Colonic mucosa (tissue), 4 donors: ENCODE results near the gene UGGT2. TPM values are rescaled to one million over a fixed set of nuclear protein-coding genes. Genes with fewer than 3 reads are reported as not detected.
"Not testable (repeated sequence)": the region's sequence is repeated elsewhere in the genome, so short reads cannot be mapped to it uniquely, and the experiment has no call there.

Source experiments
- DNase-seq: peaks from one replicate; pipeline ENCODE4 v3.0.0-alpha.2; 2020
- H3K27ac ChIP-seq: fragments of 200-600 bp; one replicate; pipeline ENCODE4 v1.8.0; 2021
- H3K27me3 ChIP-seq: fragments of 200-600 bp; one replicate; pipeline ENCODE4 v1.8.0; 2021
- H3K36me3 ChIP-seq: fragments of 200-600 bp; one replicate; pipeline ENCODE4 v1.8.0; 2021
- H3K4me1 ChIP-seq: fragments of 200-600 bp; one replicate; pipeline ENCODE4 v1.8.0; 2021; ENCODE audit warnings: mild to moderate bottlenecking
- H3K4me3 ChIP-seq: fragments of 200-600 bp; one replicate; pipeline ENCODE4 v1.8.0; 2021
- H3K9ac ChIP-seq, 2 donors: one replicate each; pipeline ENCODE4 v1.7.0; 2013; ENCODE audit warnings: control low read depth in 2 of 2, low read depth in 2 of 2, low read length in 2 of 2
- H3K9me3 ChIP-seq: fragments of 200-600 bp; one replicate; pipeline ENCODE4 v1.8.0; 2021
- intact Hi-C: fragments of 100-400 bp; cut with DNase I; formaldehyde crosslinking; loops from one replicate; pipeline ENCODE4 v1.14.1; 2022
- total RNA-seq, 2 donors: library from RNA; stranded (reverse); fragmentation: NEBNext Ultra II Directional in 1 of 2; extraction: Animal tissue kit (Norgen Biotek cat#: 25700) in 1 of 2; gene quantifications; one replicate each; pipeline ENCODE4 v1.2.1, GENCODE V29; 2021
- TF ChIP-seq, protein P1 (sequence below): fragments of 200-600 bp; IDR thresholded peaks from one replicate; pipeline ENCODE4 v1.8.0; 2022; ENCODE audit warnings: antibody characterized with exemption, mild to moderate bottlenecking
- donor health status: healthy.
- donor health status: DM: no; HTN: no; CAD: no.
- donor health status: DM: no; HTN: no; CAD: no.

The UGGT2 gene
- total RNA-seq, 2 donors from 2014 or later, result 16.3 to 18.0 TPM

DNA sequence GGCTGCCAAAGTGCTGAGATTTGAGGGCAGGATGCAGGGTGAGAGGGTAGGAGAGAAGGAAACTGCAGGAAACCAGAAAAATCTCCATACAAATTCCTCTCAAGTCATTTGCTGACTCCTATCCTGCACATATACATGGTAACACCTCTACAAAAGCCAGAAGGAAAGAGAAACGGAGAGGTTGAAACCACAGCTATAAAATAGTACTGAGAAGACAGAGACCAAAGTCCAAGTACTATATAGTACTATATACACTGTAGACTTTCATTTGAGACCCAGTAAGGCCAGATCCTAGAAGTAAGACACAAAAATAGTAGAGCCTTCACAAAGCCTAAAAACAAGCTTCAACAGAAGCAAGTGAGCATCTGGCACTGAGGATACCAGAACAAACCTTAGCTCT lies 103.1 kb downstream of the UGGT2 start:
- Histone ChIP-seq H3K4me1 (no peaks in the 10 kb centered on the region), H3K9ac (no peak overlapping the region), H3K27ac (no peak overlapping the region), H3K27me3 (no peaks in the 10 kb centered on the region), H3K4me3 (no peak overlapping the region), H3K9me3 (no peaks in the 10 kb centered on the region), H3K36me3 (no peaks in the 10 kb centered on the region)
- TF ChIP-seq, protein P1, sequence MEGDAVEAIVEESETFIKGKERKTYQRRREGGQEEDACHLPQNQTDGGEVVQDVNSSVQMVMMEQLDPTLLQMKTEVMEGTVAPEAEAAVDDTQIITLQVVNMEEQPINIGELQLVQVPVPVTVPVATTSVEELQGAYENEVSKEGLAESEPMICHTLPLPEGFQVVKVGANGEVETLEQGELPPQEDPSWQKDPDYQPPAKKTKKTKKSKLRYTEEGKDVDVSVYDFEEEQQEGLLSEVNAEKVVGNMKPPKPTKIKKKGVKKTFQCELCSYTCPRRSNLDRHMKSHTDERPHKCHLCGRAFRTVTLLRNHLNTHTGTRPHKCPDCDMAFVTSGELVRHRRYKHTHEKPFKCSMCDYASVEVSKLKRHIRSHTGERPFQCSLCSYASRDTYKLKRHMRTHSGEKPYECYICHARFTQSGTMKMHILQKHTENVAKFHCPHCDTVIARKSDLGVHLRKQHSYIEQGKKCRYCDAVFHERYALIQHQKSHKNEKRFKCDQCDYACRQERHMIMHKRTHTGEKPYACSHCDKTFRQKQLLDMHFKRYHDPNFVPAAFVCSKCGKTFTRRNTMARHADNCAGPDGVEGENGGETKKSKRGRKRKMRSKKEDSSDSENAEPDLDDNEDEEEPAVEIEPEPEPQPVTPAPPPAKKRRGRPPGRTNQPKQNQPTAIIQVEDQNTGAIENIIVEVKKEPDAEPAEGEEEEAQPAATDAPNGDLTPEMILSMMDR, result no peak
- no peak for DNase-seq
- intact Hi-C loops, result no loop called here

DNA sequence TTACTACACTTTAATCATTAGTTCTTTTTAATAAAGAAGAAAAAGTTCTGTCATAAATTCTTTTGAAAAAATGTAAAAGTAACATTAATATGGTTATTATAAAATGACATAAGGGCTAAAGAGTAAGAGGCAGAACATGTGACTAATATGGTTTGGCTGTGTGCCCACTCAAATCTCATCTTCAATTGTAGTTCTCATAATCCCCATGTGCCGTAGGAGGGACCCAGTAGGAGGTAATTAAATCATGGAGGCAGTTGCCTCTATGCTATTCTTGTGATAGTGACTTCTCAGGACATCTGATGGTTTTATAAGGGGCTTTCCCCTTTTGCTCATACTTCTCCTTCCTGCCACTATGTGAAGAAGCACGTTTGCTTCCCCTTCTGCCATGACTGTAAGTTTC lies 104.5 kb downstream of the UGGT2 start:
- Histone ChIP-seq H3K4me3 (no peak overlapping the region), H3K9me3 (no peaks in the 10 kb centered on the region), H3K36me3 (no peaks in the 10 kb centered on the region), H3K27ac (no peak overlapping the region), H3K9ac (no peak overlapping the region), H3K27me3 (no peaks in the 10 kb centered on the region), H3K4me1 (no peaks in the 10 kb centered on the region)
- no peak for DNase-seq
- TF ChIP-seq, protein P1, result no peak
- intact Hi-C loops, result no loop called here

DNA sequence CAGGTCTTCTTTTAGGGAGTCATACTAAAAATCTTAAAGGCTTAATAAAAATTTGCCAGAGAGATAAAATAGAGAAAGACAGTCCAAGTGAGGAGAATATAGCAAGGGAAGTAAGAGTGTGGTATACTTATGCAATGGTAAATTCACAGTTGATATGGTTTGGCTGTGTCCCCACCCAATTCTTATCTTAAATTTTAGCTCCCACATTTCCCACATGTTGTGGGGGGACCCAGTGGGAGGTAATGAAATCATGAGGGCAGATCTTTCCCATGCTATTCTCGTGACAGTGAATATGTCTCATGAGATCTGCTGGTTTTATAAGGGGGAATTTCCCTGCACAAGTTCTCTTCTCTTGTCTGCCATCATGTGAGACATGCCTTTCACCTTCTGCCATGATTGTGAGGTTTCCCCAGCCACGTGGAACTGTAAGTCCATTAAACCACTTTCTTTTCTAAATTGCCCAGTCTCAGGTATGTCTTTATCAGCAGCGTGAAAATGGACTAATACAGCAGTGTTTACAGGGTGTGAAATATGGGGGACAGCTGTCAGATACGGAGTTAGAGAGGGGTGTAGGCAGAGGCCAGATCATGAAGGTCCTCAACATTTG lies 115.4 kb downstream of the UGGT2 start:
- H3K9ac ChIP-seq, result no peak overlapping the region

GRCh38 chr13:95931300-95932025 lies 121.7 kb downstream of the UGGT2 start:
- no peaks in the 10 kb centered on the region for H3K27me3 ChIP-seq
- H3K4me1 ChIP-seq, result no peaks in the 10 kb centered on the region
- no peak overlapping the region for H3K4me3 ChIP-seq
- H3K9me3 ChIP-seq, result no peaks in the 10 kb centered on the region
- H3K36me3 ChIP-seq, result no peaks in the 10 kb centered on the region
- no peak for DNase-seq
- intact Hi-C loops, result no loop called here
- TF ChIP-seq, protein P1, result no peak
- no peak overlapping the region for H3K27ac ChIP-seq
- no peak overlapping the region for H3K9ac ChIP-seq

More for the DNA sequence above, 115.4 kb downstream of the UGGT2 start:
- Histone ChIP-seq H3K9me3 (no peaks in the 10 kb centered on the region), H3K36me3 (no peaks in the 10 kb centered on the region), H3K4me1 (no peaks in the 10 kb centered on the region), H3K27ac (no peak overlapping the region), H3K27me3 (no peaks in the 10 kb centered on the region), H3K4me3 (no peak overlapping the region)
- TF ChIP-seq, protein P1, result no peak
- intact Hi-C loops, result no loop called here
- no peak for DNase-seq

GRCh38 chr13:95929430-95929829 lies 123.8 kb downstream of the UGGT2 start:
- TF ChIP-seq, protein P1, result no peak
- no peak for DNase-seq
- Histone ChIP-seq H3K9ac (no peak overlapping the region), H3K4me3 (no peak overlapping the region), H3K27me3 (no peaks in the 10 kb centered on the region), H3K36me3 (no peaks in the 10 kb centered on the region), H3K4me1 (no peaks in the 10 kb centered on the region), H3K9me3 (no peaks in the 10 kb centered on the region), H3K27ac (no peak overlapping the region)
- intact Hi-C loops, result no loop called here

DNA sequence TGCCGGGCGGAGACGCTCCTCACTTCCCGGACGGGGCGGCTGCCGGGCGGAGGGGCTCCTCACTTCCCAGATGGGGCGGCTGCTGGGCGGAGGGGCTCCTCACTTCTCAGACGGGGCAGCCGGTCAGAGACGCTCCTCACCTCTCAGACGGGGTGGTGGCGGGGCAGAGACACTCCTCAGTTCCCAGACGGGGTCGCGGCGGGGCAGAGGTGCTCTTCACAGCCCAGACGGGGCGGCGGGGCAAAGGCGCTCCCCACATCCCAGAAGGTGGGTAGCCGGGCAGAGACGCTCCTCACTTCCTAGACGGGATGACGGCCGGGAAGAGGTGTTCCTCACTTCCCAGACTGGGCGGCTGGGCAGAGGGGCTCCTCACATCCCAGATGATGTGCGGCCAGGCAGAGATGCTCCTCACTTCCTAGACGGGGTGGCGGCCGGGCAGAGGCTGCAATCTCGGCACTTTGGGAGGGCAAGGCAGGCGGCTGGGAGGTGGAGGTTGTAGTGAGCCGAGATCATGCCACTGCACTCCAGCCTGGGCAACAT lies 124.8 kb downstream of the UGGT2 start:
- H3K4me1 ChIP-seq, H3K9me3 ChIP-seq, DNase-seq, H3K4me3 ChIP-seq, H3K27ac ChIP-seq, H3K36me3 ChIP-seq, H3K27me3 ChIP-seq, intact Hi-C loops, H3K9ac ChIP-seq: not testable (repeated sequence)
